GM12873 (cell line): ENCODE results near the gene DVL2.

ENCODE experiments used
- TF ChIP-seq, protein P1 (sequence below): IDR thresholded peaks from 2 replicates; pipeline ENCODE4 v1.5.1; 2012; ENCODE audit warnings: low read depth, mild to moderate bottlenecking, moderate library complexity, low read length, control low read depth; ENCODE audit not compliant: insufficient read depth; ENCODE audit errors: missing control alignments

DVL2 gene

GRCh38 chr17:7191571-7192270 lies 42.6 kb downstream of the DVL2 start:
- TF ChIP-seq, protein P1, sequence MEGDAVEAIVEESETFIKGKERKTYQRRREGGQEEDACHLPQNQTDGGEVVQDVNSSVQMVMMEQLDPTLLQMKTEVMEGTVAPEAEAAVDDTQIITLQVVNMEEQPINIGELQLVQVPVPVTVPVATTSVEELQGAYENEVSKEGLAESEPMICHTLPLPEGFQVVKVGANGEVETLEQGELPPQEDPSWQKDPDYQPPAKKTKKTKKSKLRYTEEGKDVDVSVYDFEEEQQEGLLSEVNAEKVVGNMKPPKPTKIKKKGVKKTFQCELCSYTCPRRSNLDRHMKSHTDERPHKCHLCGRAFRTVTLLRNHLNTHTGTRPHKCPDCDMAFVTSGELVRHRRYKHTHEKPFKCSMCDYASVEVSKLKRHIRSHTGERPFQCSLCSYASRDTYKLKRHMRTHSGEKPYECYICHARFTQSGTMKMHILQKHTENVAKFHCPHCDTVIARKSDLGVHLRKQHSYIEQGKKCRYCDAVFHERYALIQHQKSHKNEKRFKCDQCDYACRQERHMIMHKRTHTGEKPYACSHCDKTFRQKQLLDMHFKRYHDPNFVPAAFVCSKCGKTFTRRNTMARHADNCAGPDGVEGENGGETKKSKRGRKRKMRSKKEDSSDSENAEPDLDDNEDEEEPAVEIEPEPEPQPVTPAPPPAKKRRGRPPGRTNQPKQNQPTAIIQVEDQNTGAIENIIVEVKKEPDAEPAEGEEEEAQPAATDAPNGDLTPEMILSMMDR: no peak

- TF ChIP-seq, protein P1: no peak
Observed at GRCh38 chr17:7191069-7191468, 43.2 kb downstream of the DVL2 start.

DNA sequence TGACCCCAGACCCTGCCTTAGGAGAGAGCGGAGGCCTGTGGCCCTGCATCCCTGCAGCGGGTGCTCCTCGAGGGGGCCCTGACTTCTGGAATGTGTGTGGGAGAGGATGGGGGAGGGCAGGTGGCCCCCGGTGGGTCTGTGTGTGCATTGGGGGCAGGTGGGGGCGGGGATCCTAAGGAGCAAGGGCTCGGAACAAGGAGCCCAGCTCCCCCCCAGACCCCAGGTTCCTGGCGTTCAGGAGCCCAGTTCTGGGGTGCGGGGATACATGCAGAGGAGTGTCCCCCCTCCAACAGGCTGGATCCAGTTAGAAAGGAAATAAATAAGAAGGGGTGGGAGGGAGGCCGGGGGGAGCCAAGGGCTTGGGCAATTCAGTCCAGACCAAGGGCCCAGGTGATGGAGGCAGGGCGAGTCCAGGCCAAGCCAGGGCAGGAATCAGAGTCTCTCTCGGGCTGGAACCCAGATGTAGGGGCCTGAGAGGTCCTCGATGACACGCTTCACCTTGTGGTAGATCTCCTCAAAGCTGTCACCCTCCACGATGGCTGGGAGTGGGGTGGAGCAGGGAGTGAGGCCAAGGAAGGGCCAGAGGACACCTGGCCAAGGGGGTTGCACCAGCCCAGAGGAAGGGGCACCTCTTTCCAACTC lies 43.9 kb downstream of the DVL2 start:
- TF ChIP-seq, protein P1: no peak

DNA sequence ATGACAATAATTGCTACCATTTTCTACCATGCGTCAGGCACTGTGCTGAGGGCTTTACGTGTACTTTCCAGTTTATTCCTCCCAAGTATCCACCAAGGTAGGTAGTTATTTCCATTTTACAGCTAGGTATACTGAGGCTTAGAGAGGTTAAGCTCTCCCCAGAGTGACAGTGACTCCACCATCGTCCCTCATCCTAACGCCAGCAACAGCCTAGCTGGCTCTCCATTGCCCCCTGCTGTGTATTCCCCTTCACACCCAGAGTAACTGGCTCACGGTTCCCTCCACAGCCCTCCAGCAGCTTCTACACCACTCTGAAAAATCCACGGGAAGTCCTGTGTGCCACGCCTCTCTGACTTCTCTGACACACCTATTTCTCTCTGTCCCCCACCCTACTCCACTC lies 48.1 kb downstream of the DVL2 start:
- TF ChIP-seq, protein P1: peak; percentile 62

GRCh38 chr17:7184647-7185046 lies 49.7 kb downstream of the DVL2 start:
- TF ChIP-seq, protein P1: no peak

DNA sequence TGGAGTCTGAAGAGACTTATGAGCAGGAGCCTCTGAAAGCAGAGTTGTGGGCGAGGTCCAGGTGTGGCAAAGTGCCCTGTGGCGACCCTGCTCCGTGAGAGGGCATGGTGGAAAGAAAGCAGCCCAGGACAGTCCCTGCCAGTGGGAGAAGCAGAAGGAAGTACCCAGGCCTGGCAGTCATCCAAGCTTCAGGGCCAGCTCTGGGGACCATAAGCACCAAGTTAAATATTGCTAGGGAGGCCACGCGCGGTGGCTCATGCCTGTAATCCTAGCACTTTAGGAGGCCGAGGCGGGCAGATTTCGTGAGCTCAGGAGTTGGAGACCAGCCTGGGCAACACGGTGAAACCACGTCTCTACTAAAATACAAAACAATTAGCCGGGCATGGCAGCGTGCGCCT lies 50.2 kb downstream of the DVL2 start:
- TF ChIP-seq, protein P1: no peak

GRCh38 chr17:7183433-7184090 lies 50.8 kb downstream of the DVL2 start:
- TF ChIP-seq, protein P1: no peak
